ENCODE data around the gene HSD17B12.

The HSD17B12 gene

DNA sequence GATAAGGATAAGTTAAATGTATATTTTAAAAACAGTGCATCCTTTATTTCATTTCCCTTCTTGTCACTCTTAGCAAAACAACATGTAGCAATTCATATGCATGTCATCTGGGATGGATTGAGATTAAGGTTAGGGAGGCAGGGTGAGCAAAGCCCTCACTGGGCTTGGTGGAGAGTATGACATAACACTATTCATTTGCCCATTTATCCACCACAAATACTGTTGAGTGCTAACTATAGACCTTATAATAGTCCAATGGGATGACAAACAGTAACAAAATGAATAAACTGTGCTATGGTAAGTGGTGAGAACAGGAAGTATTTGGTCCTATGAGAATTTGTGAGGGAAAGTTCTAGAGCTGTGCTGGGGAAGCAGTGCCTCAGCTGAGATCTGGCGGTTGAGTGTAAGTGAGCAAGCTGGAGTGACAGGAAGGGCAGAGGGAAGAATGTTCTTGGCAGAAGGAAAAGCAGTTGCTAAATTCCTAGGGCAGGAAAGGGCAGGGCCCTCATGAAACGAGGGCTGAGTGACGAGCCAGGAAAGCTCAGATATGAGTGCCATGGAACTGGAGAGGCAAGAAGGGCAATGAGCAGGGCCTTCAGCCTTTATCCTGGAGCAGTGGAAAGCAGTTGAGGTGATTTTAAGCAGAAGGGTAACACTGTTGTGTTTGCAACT, 6.7 kb downstream of the HSD17B12 start:
- no peak for DNase-seq (ENCODE audit: low read depth, low spot score)

GRCh38 chr11:43688394-43688793, 7.9 kb downstream of the HSD17B12 start:
- no peak for DNase-seq (ENCODE audit: low read depth, low spot score)

DNA sequence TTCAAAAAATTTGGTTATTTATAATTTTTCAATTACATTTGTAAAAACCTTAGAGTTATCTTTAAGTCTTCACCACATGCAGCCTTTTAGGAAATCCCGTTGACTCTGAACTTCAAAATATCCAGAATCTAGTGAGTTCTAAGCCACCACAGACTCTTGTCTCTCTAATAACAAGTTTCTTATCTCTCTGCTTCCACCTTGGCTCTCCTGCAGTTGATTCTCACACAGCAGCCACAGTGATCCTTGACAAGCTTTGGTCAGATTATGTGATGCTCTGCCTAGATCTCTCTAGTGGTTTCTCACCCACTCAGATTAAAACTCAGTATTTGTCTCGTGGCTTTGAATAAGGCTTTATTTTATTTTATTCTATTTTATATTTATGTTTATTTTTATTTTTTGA, 8.6 kb downstream of the HSD17B12 start:
- DNase-seq (ENCODE audit: low read depth, low spot score): no peak

GRCh38 chr11:43690929-43691725, 10.6 kb downstream of the HSD17B12 start:
- no peak for DNase-seq (ENCODE audit: low read depth, low spot score)

GRCh38 chr11:43691806-43692205, 11.3 kb downstream of the HSD17B12 start:
- no peak for DNase-seq (ENCODE audit: low read depth, low spot score)

DNA sequence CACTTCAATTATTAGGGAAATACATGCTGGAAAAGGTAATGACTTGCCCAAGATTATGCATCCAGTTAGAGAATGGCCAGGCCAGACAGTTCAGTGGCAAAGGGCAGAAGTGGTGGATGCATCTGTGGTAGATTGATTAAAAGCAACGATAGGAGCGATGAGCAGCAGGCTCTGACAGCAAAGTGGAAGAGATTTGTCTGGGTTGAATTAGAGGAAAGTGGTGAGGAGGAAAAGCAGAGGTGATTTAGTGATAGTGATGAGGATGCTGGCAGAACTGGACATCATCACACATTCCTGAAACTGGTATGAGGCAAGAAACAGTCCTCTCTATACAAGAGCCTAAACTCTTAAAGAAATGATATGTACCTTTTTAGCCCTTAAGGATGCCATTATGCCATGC, 12.5 kb downstream of the HSD17B12 start:
- DNase-seq (ENCODE audit: low read depth, low spot score): no peak

- no peak for DNase-seq (ENCODE audit: low read depth, low spot score)
Measured at GRCh38 chr11:43693731-43694130, 13.2 kb downstream of the HSD17B12 start.

DNA sequence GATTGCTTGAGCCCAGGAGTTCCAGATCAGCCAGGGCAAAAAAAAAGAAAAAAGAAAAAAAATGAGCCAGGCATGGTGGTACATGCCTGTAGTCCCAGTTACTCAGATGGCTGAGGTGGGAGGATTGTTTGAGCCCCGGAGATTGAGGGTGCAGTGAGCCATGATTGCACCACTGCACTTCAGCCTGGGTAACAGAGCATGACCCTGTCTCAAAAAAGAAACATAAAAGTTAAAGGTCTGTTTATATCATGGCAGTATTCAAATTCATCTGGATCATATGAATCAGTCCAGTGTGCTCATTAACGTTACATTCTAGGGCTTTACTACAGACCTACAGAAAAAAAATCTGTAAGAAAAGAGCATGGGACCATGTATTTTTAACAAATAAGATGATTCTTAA, 13.9 kb downstream of the HSD17B12 start:
- no peak for DNase-seq (ENCODE audit: low read depth, low spot score)

GRCh38 chr11:43697679-43698078, 17.1 kb downstream of the HSD17B12 start:
- no peak for DNase-seq (ENCODE audit: low read depth, low spot score)

- DNase-seq (ENCODE audit: low read depth, low spot score): no peak
Measured at GRCh38 chr11:43699870-43700269, 19.3 kb downstream of the HSD17B12 start.

DNA sequence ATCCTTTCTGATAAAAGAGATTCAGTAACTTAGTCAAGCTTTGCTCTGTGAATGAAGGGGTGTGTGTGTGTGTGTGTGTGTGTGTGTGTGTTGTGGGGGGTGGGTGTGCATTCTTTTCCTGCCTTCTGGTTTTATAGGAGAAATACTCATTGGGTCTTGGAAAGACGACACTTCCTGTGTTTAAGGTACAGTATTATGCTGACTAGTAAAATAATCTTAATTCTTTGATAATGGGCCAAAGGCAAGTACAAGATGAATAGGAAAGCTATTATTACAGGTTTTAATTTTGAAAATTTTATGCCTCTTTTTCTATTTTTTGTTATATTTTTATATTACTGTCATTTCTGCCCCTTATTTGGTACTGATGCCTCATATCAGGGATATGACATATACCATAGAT, 26.1 kb downstream of the HSD17B12 start:
- DNase-seq (ENCODE audit: low read depth, low spot score): no peak

DNA sequence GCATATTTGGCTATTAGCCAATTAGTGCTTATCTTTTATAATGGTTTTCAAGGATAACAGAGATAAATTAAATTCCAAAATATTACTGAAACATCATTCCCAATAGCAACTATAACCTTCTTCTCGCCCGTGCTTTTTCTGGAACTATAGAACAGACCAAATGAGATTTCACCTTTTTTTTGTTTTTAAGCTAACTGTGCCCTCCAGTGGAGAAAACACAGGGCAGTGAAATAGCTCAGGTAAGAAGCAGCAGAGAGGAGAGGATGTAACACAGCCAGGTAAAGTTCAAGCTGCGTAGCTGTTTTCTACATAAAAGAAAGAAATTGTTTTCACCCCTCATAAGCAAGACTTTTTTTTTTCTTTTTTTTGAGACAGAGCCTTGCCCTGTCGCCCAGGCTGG, 28.2 kb downstream of the HSD17B12 start:
- no peak for DNase-seq (ENCODE audit: low read depth, low spot score)

GRCh38 chr11:43709689-43710088, 29.2 kb downstream of the HSD17B12 start:
- DNase-seq (ENCODE audit: low read depth, low spot score): no peak

DNA sequence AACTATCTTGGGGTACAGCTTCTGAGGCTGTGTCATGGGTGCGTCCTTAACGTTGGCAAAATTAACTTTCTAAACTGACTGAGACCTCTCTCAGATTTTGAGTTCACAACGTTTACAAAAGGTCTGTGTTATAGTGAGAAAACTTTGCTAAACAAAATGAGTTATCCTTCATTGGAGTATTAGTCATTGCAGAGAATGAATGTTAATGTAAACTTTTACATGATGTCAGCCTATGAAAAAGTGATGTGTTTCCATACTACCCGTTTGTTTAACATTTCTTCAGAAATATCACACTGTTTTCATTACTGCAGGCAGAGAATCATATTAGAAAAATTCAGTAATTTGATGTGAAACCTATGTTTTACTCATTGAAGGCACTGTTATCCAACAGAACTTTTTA, 32.1 kb downstream of the HSD17B12 start:
- no peak for DNase-seq (ENCODE audit: low read depth, low spot score)

DNA sequence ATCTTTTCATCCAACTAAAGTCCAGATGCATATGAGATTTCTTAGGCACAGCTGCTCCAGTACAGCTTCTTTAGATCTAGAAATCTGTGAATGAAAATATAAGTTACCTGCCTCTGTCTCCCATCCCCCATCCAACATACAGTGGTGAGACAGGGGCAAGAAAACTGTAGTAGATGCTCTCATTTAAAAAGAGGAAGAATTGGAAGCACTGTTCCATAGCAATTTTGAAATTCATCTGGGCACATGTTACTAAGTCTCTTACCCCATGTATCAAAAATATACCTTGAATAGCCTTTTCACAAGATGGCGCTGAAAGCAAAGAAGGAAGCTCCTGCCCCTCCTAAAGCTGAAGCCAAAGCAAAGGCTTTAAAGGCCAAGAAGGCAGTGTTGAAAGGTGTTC, 37.8 kb downstream of the HSD17B12 start:
- no peak for DNase-seq (ENCODE audit: low read depth, low spot score)

DNA sequence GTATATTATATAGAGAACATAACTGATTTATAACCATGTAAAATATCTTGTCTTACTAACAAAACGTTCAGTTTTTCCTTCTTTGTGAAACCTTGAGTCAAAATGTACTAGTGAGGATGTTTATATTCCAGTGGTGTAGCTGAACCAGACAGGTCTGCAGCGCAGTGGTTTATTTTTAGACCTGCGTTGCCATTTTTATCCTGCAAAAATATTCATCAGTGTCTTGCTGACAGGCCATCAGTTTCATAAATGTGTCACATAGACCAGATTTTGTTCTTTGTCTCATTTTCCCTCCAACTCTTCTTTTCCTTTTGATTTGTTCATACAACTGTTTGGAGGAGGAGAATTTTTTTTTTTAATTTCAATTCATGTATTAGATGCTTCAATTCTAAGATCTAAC, 43.1 kb downstream of the HSD17B12 start:
- DNase-seq (ENCODE audit: low read depth, low spot score): no peak

DNA sequence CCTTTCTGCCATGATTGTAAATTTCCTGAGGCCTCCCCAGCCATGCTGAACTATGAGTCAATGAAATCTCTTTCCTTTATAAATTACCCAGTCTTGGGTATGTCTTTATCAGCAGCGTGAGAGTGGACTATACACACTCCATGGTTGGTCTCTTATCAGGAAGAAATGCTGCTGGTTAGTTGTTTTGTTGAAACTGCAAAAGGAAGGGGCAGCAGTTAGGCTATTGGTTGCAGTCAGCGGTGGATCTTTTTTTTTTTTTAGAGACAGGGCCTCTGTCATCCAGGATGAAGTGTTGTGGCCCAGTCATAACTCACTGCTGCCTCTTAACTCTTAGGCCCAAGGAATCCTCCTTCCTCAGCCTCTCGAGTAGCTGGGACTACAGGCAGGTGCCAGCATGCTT, 51.7 kb downstream of the HSD17B12 start:
- DNase-seq (ENCODE audit: low read depth, low spot score): no peak

- DNase-seq (ENCODE audit: low read depth, low spot score): no peak
Measured at GRCh38 chr11:43734256-43734655, 53.7 kb downstream of the HSD17B12 start.

DNA sequence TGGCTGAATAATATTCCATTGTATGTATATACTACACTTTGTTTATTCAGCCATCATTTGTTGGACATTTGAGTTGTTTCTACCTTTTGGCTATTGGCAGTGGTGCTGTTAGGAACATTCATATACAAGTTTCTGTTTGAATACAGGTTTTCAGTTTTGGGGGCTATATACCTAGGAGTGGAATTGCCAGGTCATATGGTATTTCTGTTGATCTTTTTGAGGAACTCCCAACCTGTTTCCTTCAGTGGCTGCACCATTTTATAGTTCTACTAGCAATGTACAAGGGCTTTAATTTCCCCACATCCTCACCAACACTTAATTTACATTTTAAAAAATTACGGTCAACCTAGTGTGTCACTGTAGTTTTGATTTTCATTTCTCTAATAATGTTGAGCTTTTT, 54.6 kb downstream of the HSD17B12 start:
- DNase-seq (ENCODE audit: low read depth, low spot score): no peak

DNA sequence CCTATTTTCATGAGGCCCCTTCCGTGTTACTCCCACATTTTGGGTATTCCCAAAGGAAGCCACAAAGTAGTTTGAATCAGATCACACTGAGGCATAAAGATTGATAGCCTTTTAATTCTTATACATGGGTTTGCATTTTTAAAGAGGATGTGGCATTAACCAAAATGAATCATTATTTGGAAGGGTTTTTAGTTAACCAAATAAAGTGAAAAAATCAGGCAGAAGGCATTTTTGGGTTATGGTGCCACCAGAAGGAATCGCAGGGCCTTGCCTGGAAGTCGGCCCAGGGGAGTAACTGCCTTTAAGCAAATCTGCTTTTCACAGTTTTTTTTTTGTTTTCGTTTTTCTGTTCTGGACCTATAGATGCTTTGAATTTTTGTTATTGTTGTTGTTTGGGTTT, 55.4 kb downstream of the HSD17B12 start:
- DNase-seq (ENCODE audit: low read depth, low spot score): no peak

DNA sequence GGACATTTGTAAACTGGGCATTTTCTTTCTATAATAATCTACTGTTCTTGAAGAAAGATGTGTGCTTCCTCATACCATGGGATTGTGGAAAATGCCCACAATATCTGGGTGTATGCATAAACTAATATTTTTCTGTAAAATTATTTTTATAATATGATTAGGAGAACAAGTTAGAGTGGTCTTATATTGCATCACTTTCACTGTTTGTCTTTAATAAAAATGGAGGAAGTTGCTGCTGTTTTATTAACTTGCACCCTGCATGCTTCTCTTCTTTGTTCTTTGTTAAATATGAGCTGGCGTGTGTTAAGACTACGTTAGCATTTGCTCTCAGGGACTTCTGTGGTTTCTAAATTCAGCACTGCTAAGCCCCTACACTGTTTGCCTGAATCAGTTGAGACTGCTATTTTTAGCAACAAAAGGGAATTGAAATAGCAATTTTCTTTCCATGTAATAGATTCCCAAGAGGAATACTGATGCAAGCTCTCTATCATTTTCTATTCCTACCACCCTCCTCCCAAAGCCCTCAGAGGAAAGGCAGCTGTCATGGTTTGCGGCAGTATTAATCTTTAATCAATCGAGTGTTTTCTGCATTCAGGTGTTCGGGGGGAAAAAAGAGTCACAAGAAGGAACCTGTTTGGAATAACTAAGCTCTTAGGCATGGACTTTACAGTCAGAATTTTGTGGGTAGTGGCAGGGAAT, 56.1 kb downstream of the HSD17B12 start:
- DNase-seq (ENCODE audit: low read depth, low spot score): no peak

GRCh38 chr11:43737201-43737590, 56.7 kb downstream of the HSD17B12 start:
- DNase-seq (ENCODE audit: low read depth, low spot score): no peak

Data from smooth muscle cell of the brain vasculature (primary cell).